Kidney epithelial cell (primary cell): ENCODE results near the gene HTR4. TPM values are rescaled to one million over a fixed set of nuclear protein-coding genes. Genes with fewer than 3 reads are reported as not detected.
"Not testable (repeated sequence)": the region's sequence is repeated elsewhere in the genome, so short reads cannot be mapped to it uniquely, and the experiment has no call there.

Experiments used
- DNase-seq: peaks from one replicate; pipeline ENCODE4 v3.0.0-alpha.2; 2010; ENCODE audit warnings: low read depth
- H3K27me3 ChIP-seq: 2 replicates; pipeline ENCODE4 v1.6.0; 2011; ENCODE audit warnings: low read length; ENCODE audit not compliant: control insufficient read depth, insufficient read depth
- H3K36me3 ChIP-seq: 2 replicates; pipeline ENCODE4 v1.5.1; 2011; ENCODE audit warnings: low read length; ENCODE audit not compliant: control insufficient read depth, insufficient read depth
- H3K4me3 ChIP-seq: 2 replicates; pipeline ENCODE4 v1.5.1; 2011; ENCODE audit warnings: low read depth, mild to moderate bottlenecking, control low read depth, low read length
- CTCF ChIP-seq: IDR thresholded peaks from 2 replicates; pipeline ENCODE4 v1.5.1; 2011; ENCODE audit warnings: mild to moderate bottlenecking, moderate library complexity, low read length, control low read depth, inconsistent platforms; ENCODE audit not compliant: insufficient read depth, poor library complexity, severe bottlenecking
- total RNA-seq: library from RNA; depleted of rRNA; stranded (reverse); fragments of >200 nt; gene quantifications from 2 replicates; pipeline ENCODE4 v1.2.3, GENCODE V29; 2015

Gene HTR4
- total RNA-seq, 1 donor from 2014 or later: not detected

GRCh38 chr5:148474025-148474511 lies 180.3 kb downstream of the HTR4 start:
- Histone ChIP-seq H3K4me3 (no peak overlapping the region), H3K27me3 (no peaks in the 10 kb centered on the region), H3K36me3 (no peaks in the 10 kb centered on the region)
- DNase-seq: no peak
- TF ChIP-seq CTCF: no peak

- DNase-seq: no peak
- H3K4me3 ChIP-seq: no peak overlapping the region
- H3K27me3 ChIP-seq: no peaks in the 10 kb centered on the region
- no peaks in the 10 kb centered on the region for H3K36me3 ChIP-seq
- no peak for TF ChIP-seq CTCF
Observed at GRCh38 chr5:148471379-148471778, 182.9 kb downstream of the HTR4 start.

- Histone ChIP-seq H3K4me3 (no peak overlapping the region), H3K36me3 (no peaks in the 10 kb centered on the region), H3K27me3 (no peaks in the 10 kb centered on the region)
- DNase-seq: no peak
- TF ChIP-seq CTCF: no peak
Observed at GRCh38 chr5:148469501-148469935, 184.8 kb downstream of the HTR4 start.

GRCh38 chr5:148468746-148469145 lies 185.6 kb downstream of the HTR4 start:
- H3K27me3 ChIP-seq, H3K4me3 ChIP-seq, H3K36me3 ChIP-seq, DNase-seq: not testable (repeated sequence)

GRCh38 chr5:148467958-148468357 lies 186.4 kb downstream of the HTR4 start:
- DNase-seq: no peak
- Histone ChIP-seq H3K36me3 (no peaks in the 10 kb centered on the region), H3K27me3 (no peaks in the 10 kb centered on the region), H3K4me3 (no peak overlapping the region)
- no peak for TF ChIP-seq CTCF

- no peak for DNase-seq
- no peak for TF ChIP-seq CTCF
- no peaks in the 10 kb centered on the region for H3K27me3 ChIP-seq
- no peaks in the 10 kb centered on the region for H3K36me3 ChIP-seq
- H3K4me3 ChIP-seq: no peak overlapping the region
Observed at GRCh38 chr5:148466236-148466580, 188.1 kb downstream of the HTR4 start.
